Keratinocyte (primary cell): Measurements from ENCODE around the gene KCNQ2.
A peak's percentile ranks its signal among the peaks of the same experiment; 100 is the strongest.

Source experiments
- EZH2 ChIP-seq: IDR thresholded peaks from one replicate; pipeline ENCODE4 v1.6.1; 2012; ENCODE audit warnings: inconsistent platforms, mild to moderate bottlenecking, low read length, moderate library complexity
- TF ChIP-seq, protein P1 (sequence below), 3 experiments: IDR thresholded peaks in 1 of 3; conservative IDR thresholded peaks in 1 of 3; optimal IDR thresholded peaks in 1 of 3; 2 replicates in 2 of 3; 3 replicates in 1 of 3; pipeline versions ENCODE3 to v1.5.1; 2011; ENCODE audit warnings: low read length in 3 of 3, mild to moderate bottlenecking in 3 of 3, moderate library complexity in 2 of 3, control low read depth in 1 of 3, inconsistent platforms in 1 of 3; ENCODE audit not compliant: insufficient read depth in 2 of 3; ENCODE audit errors: extremely low read depth in 1 of 3

DNA sequence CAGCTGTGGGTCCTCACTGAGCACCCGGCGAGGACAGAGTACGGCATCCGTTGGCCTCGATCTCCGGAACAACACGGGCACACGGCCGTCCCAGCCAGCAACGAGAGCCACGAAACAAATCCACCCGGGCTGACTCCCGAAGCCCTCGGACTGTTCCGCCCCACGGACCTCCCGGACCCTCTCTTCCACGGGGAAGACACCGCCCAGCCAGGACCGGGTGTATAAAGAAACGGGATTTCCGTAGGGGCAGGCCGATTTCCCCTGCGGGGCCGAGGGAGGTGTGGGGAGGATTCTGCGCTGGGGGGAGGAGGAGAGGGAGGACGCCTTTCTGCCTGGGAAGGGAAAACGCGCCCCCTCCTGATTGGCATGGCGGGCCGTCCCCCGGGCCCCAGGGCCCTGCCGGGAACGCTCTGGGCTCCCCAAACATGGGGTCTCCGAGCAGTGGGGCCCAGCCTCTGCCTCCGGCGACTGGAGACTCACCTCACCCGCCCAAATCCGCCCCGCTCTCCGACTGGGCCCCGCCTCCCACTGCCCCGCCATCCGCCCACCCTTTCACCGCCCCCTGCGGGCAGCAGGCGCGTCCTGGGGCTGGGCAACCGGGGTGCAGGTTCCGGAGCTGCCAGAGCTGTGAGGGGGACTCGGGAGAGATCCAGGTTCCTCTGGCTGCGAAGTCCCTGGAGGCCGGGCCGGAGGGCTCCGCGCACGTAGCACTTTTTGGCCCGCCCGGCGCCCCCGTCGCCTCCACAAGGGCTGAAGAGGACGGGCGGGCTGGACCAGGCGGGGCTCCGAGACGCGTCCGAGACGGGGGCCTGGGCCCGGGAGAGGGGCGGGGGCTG lies 47.4 kb upstream of the KCNQ2 start:
- TF ChIP-seq EZH2 = no peak
- TF ChIP-seq, protein P1, sequence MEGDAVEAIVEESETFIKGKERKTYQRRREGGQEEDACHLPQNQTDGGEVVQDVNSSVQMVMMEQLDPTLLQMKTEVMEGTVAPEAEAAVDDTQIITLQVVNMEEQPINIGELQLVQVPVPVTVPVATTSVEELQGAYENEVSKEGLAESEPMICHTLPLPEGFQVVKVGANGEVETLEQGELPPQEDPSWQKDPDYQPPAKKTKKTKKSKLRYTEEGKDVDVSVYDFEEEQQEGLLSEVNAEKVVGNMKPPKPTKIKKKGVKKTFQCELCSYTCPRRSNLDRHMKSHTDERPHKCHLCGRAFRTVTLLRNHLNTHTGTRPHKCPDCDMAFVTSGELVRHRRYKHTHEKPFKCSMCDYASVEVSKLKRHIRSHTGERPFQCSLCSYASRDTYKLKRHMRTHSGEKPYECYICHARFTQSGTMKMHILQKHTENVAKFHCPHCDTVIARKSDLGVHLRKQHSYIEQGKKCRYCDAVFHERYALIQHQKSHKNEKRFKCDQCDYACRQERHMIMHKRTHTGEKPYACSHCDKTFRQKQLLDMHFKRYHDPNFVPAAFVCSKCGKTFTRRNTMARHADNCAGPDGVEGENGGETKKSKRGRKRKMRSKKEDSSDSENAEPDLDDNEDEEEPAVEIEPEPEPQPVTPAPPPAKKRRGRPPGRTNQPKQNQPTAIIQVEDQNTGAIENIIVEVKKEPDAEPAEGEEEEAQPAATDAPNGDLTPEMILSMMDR (optimal IDR thresholded peaks at IDR 0.05 in 1 of 3, IDR thresholded peaks at IDR 0.05 in 1 of 3, conservative IDR thresholded peaks at IDR 0.05 in 1 of 3; ENCODE audit: extremely low read depth in 1 of 3, insufficient read depth in 2 of 3, low read length in 3 of 3) = peak in 2 of 3 experiments; percentile 29 to 33
